ENCODE data around the gene HNRNPC. TPM values are rescaled to one million over a fixed set of nuclear protein-coding genes. Genes with fewer than 3 reads are reported as not detected.
A peak's percentile ranks its signal among the peaks of the same experiment; 100 is the strongest.

Gene HNRNPC
- total and polyA plus RNA-seq, 12 donors: 227 to 358 (median 269) TPM

DNA sequence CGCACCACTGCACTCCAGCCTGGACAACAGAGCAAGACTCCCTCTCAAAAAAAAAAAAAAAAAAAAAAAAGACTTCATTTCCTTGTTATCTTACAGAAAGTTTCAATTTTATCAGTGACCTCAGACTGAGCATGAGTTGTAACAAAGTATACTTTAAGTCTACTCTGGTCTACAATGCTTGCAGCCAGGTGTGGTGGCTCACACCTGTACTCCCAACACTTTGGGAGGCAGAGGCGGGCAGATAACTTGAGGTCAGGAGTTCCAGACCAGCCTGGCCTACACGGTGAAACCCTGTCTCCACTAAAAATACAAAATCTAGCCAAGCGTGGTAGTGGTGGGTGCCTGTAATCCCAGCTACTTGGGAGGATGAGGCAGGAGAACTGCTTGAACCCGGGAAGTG, 18.0 kb downstream of the HNRNPC start:
- no peak overlapping the region for H3K4me3 ChIP-seq
- DNase-seq (no peak), ATAC-seq (no peak)
- no peaks in the 10 kb centered on the region for H3K27me3 ChIP-seq
- TF ChIP-seq, protein P1, sequence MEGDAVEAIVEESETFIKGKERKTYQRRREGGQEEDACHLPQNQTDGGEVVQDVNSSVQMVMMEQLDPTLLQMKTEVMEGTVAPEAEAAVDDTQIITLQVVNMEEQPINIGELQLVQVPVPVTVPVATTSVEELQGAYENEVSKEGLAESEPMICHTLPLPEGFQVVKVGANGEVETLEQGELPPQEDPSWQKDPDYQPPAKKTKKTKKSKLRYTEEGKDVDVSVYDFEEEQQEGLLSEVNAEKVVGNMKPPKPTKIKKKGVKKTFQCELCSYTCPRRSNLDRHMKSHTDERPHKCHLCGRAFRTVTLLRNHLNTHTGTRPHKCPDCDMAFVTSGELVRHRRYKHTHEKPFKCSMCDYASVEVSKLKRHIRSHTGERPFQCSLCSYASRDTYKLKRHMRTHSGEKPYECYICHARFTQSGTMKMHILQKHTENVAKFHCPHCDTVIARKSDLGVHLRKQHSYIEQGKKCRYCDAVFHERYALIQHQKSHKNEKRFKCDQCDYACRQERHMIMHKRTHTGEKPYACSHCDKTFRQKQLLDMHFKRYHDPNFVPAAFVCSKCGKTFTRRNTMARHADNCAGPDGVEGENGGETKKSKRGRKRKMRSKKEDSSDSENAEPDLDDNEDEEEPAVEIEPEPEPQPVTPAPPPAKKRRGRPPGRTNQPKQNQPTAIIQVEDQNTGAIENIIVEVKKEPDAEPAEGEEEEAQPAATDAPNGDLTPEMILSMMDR (IDR thresholded peaks at IDR 0.05): no peak
- H3K27ac ChIP-seq: no peak overlapping the region
- 97 to 98% methylated on average over 5 of the region's 5 CpGs for WGBS, 2 donors
- peaks cover 0 to 100% (median 35%) of the 10 kb centered on the region in 9 donors for H3K36me3 ChIP-seq
- H3K9me3 ChIP-seq: no peaks in the 10 kb centered on the region
- H3K4me1 ChIP-seq: peaks cover 0 to 56% (median 36%) of the 10 kb centered on the region in 9 donors
- intact Hi-C loops (cut with DNase I): loop anchor here in 1 of 10 donors (10.0 kb wide), 1 partner anchor 124 kb away; no protein-coding TSS in a partner anchor

DNA sequence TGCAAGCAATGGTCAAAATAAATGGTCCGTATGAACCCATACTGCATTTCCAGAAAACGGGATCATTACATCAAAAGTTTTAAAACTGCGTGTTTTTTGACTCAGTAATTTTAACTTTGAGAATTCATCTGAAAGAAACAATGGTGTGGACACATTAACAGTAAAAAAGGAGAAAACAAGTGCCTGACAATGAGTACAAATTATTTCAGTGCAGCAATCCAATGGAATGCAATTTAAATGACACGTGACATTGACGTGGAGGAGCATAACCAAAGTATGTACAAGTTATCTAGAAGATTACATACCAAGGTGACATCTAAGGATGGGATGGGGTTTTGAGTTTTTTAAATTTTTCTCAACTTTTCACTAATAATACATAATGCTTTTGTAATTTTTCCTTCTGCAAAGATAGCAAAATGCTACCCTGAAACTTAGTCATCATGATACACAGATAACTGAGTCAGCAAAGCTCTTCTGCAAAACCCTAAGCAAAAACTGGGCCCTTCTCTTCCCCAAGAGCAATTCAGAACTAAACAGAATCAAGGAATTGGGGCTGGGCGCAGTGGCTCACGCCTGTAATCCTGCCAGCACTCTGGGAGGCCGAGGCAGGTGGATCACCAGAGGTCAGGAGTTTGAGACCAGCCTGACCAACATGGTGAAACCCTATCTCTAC, 20.4 kb downstream of the HNRNPC start:
- DNase-seq: no peak
- Histone ChIP-seq H3K4me1 (peaks cover 3 to 61% (median 22%) of the 10 kb centered on the region in 9 donors), H3K36me3 (peaks cover 0 to 100% (median 26%) of the 10 kb centered on the region in 9 donors), H3K9me3 (no peaks in the 10 kb centered on the region), H3K4me3 (no peak overlapping the region), H3K27ac (no peak overlapping the region), H3K27me3 (no peaks in the 10 kb centered on the region)
- TF ChIP-seq, protein P1 (IDR thresholded peaks at IDR 0.05): no peak
- intact Hi-C loops (cut with DNase I): loop anchor here in 2 of 10 donors (1.0 to 10.0 kb wide), 2 partner anchors 19 to 136 kb away; partner anchors contain the start of gene SUPT16H (in 2 of the 2)
- ATAC-seq: no peak
- 86 to 88% methylated on average over 8 of the region's 8 CpGs for WGBS, 2 donors

DNA sequence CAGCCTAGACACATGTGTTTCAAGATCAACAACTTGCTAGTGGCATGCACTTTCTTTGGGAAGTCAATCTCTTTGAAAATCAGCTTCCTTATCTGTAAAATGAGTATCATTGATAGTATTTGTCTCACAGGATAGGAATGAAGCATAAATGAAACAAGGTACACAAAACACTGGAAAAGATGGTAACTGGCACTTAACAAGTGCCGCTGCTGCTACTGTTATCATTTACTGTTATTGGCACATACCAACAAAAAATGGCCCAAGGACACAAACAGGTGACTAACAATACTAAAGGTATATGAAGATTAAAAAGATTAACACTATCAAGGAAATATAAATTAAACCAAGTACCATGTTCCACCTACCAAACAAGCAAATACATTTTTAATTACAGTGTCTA, 20.9 kb downstream of the HNRNPC start:
- ATAC-seq (no peak), DNase-seq (no peak)
- Histone ChIP-seq H3K4me3 (no peak overlapping the region), H3K27ac (no peak overlapping the region), H3K9me3 (no peaks in the 10 kb centered on the region), H3K36me3 (peaks cover 0 to 100% (median 26%) of the 10 kb centered on the region in 9 donors), H3K4me1 (peaks cover 3 to 66% (median 22%) of the 10 kb centered on the region in 9 donors), H3K27me3 (no peaks in the 10 kb centered on the region)
- TF ChIP-seq, protein P1 (IDR thresholded peaks at IDR 0.05): no peak
- intact Hi-C loops (cut with DNase I): loop anchor here in 2 of 10 donors (1.0 to 10.0 kb wide), 2 partner anchors 20 to 136 kb away; partner anchors contain the start of gene SUPT16H (in 2 of the 2)
- 93 to 94% methylated on average over 1 of the region's 1 CpG for WGBS, 2 donors

DNA sequence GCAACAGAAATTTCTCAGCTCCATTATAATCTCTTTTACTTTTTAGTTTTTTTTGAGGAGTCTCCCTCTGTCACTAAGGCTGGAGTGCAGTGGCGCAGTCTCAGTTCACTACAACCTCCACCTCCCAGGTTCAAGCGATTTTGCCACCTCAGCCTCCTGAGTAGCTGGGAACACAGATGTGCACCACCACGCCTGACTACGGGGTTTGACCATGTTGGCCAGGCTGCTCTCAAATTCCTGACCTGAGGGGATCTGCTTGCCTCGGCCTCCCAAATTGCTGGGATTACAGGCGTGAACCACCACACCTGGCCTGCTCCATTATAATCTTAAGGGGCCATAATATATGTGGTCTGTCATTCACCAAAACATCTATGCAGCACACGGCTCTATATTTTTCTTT, 23.4 kb downstream of the HNRNPC start:
- H3K4me3 ChIP-seq: no peak overlapping the region
- TF ChIP-seq, protein P1 (IDR thresholded peaks at IDR 0.05): no peak
- ATAC-seq (peak in 1 of 8 donors; percentile 5), DNase-seq (no peak)
- peaks cover 7 to 79% (median 20%) of the 10 kb centered on the region in 9 donors for H3K4me1 ChIP-seq
- no peaks in the 10 kb centered on the region for H3K9me3 ChIP-seq
- WGBS, 2 donors: 97% methylated on average over 7 of the region's 7 CpGs
- H3K27ac ChIP-seq: peak overlapping the region in 1 of 10 donors; percentile 48
- no peaks in the 10 kb centered on the region for H3K27me3 ChIP-seq
- H3K36me3 ChIP-seq: peaks cover 0 to 90% (median 21%) of the 10 kb centered on the region in 9 donors
- intact Hi-C loops (cut with DNase I): loop anchor here in 2 of 10 donors (10.0 kb wide), 1 partner anchor 139 kb away; the partner anchor contains the start of gene SUPT16H (in 2 of the 2)
